Testis (tissue), 2 donors: Measurements from ENCODE around the gene ZFC3H1.
"Not testable (repeated sequence)": the region's sequence is repeated elsewhere in the genome, so short reads cannot be mapped to it uniquely, and the experiment has no call there.

ENCODE experiments used
- POLR2A ChIP-seq: fragments of 450-650 bp; IDR thresholded peaks from one replicate; pipeline ENCODE4 v1.6.1; 2017; ENCODE audit warnings: antibody characterized with exemption, mild to moderate bottlenecking, moderate library complexity
- TF ChIP-seq, protein P1 (sequence below), 3 experiments: fragments of 450-650 bp in 2 of 3; fragments of 200-600 bp in 1 of 3; sonication (generic) in 1 of 3; IDR thresholded peaks; one replicate each; pipeline ENCODE4 v1.5.1; 2016 to 2019; ENCODE audit warnings: antibody characterized with exemption in 3 of 3, mild to moderate bottlenecking in 2 of 3, moderate library complexity in 1 of 3

DNA sequence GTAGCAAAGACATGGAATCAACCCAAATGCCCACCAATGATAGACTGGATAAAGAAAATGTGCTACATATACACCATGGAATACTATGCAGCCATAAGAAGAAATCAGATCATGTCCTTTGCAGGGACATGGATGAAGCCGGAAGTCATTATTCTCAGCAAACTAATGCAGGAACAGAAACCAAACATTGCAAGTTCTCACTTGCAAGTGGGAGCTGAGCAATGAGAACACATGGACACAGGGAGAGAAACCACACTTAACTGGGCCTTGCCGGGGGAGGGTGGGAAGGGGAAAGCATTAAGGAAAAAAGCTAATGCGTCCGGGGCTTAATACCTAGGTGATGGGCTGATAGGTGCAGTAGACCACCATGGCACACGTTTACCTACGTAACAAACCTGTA is 93.8 kb downstream of the ZFC3H1 start:
- not testable (repeated sequence) for TF ChIP-seq POLR2A
- TF ChIP-seq, protein P1, sequence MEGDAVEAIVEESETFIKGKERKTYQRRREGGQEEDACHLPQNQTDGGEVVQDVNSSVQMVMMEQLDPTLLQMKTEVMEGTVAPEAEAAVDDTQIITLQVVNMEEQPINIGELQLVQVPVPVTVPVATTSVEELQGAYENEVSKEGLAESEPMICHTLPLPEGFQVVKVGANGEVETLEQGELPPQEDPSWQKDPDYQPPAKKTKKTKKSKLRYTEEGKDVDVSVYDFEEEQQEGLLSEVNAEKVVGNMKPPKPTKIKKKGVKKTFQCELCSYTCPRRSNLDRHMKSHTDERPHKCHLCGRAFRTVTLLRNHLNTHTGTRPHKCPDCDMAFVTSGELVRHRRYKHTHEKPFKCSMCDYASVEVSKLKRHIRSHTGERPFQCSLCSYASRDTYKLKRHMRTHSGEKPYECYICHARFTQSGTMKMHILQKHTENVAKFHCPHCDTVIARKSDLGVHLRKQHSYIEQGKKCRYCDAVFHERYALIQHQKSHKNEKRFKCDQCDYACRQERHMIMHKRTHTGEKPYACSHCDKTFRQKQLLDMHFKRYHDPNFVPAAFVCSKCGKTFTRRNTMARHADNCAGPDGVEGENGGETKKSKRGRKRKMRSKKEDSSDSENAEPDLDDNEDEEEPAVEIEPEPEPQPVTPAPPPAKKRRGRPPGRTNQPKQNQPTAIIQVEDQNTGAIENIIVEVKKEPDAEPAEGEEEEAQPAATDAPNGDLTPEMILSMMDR (IDR thresholded peaks at IDR 0.05), result not testable (repeated sequence)
